LNCAP (cell line): Measurements from ENCODE around the gene AARS2.

Experiments
- CTCF ChIP-seq: fragments of 450-650 bp; IDR thresholded peaks from 2 replicates; pipeline ENCODE4 v1.5.1; 2017; ENCODE audit warnings: mild to moderate bottlenecking

Gene AARS2

GRCh38 chr6:44294832-44295791 lies 18.0 kb downstream of the AARS2 start:
- TF ChIP-seq CTCF, result no peak

GRCh38 chr6:44292661-44293365 lies 20.3 kb downstream of the AARS2 start:
- TF ChIP-seq CTCF, result no peak

- TF ChIP-seq CTCF, result no peak
Observed at GRCh38 chr6:44291841-44292240, 21.3 kb downstream of the AARS2 start.

- no peak for TF ChIP-seq CTCF
Observed at GRCh38 chr6:44289726-44290260, 23.4 kb downstream of the AARS2 start.

DNA sequence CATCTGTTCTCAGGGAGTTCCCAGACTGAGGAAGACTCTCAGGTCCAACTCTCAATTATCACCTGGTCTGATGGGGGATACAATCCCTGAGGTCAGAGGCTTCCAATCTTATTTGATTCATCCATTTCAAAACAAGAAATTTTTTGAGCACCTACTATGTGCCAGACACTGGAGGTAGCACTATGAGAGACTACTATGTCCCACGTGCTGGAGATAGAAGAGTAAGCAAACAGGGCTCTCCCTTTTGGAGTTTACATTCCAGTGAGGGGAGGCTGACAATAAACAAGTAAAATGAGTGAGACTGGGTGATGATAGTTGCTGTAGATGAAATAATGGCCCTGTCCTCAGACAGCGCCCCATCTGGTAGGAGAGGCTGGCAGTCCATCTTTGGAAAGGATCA lies 26.4 kb downstream of the AARS2 start:
- TF ChIP-seq CTCF, result no peak

- TF ChIP-seq CTCF, result no peak
Observed at GRCh38 chr6:44286285-44286565, 26.9 kb downstream of the AARS2 start.

DNA sequence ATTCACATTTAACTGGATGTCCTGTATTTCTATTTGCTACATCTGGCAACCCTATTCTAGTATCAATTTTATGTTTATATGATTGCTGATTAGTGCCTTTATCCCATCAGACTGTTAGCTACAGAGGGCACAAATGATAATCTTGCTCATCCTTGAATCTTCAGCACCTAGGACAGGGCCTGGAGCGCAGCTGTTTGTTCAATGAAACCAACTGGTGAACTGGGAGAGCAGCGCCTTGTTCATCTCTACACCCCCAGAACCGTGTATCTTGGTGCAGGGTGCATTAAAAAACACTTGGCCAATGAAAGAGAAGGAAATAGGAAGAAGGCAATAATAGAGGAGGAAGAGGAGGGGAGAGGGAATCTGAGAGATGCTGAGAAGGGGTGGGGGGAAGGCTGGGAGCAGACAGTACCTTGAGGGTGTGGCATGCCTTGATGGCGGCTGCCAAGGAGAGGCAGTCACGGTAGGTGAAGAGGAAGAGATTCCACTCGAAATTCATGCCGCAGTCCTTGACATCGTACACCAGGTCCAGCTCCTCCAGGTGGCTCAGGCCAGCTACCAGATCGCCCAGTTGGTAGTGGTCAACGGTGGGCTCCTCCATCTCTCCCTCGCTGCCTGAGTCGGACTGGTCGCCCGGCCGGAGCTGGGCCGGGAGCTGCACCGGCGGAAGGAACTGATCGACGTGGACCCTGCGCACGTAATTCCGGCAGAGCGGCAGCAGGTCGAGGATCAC lies 27.4 kb downstream of the AARS2 start:
- TF ChIP-seq CTCF, result no peak
